GM21390 (cell line): Measurements from ENCODE around the gene ZDHHC11.
"Not testable (repeated sequence)": the region's sequence is repeated elsewhere in the genome, so short reads cannot be mapped to it uniquely, and the experiment has no call there.

Experiments
- ATAC-seq: cut with Tn5 transposase; IDR thresholded peaks from one replicate; pipeline ENCODE4 v1.9.1; 2021; ENCODE audit not compliant: unreplicated experiment

ZDHHC11 gene

GRCh38 chr5:880816-881550 lies 30.2 kb upstream of the ZDHHC11 start:
- ATAC-seq, result no peak

DNA sequence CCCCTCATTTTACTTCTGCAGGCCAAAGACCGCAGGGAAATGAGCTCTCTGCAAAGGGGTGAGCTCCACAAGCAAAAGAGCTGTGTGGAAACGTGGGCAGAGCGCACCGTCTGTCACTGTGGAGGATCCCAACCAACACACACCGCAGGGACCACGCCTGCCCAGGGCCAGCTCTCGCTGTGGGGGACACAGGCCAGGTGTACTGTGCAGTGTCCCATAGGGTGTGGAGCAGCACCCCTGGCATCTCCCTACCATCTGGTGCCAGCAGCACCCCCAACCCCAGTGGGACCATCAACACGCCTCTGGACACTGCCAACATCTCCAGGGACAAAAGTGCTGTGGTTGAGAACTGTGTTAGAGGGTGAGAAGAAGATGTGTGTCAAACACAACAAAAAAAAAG lies 27.9 kb upstream of the ZDHHC11 start:
- not testable (repeated sequence) for ATAC-seq

DNA sequence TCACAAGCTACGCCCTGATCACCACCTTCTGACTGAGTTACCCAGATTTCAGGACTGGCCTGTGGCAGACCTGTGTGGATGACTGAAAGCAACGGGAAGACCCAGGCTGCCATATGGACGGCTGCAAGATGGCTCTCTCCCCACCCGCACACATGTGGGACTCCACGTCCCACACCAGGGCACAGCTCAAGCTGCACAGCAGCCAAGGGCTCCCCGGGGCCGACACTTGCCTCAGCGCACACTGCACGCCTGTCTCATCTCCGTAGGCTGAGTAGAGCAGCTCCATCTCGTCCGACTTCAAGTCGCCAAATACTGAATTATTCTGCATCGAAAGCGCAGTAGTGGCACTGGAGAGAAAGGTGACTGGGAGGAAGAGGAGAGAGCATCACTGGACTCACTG lies 27.3 kb upstream of the ZDHHC11 start:
- ATAC-seq, result no peak

GRCh38 chr5:876398-877365 lies 25.9 kb upstream of the ZDHHC11 start:
- no peak for ATAC-seq

DNA sequence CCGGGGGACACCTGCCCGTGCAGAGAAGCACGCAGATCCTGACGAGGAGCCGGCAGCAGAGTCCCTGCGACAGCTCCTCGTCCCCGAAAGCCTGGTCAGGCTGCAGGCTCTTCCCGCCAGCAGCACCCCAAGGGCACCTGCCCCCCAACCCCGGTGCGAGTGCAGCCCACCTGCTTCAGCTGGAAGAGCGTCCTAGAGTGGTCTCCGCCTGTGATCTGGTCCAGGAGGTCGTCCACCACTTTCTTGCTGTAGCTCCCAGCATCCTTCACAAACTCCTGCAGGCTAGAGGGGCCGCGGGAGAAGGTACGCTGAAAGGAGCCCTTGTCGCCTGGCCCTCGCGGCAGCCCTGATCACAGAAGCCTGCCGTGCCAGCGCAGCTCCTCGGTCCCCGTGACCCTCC lies 25.1 kb upstream of the ZDHHC11 start:
- ATAC-seq, result no peak

DNA sequence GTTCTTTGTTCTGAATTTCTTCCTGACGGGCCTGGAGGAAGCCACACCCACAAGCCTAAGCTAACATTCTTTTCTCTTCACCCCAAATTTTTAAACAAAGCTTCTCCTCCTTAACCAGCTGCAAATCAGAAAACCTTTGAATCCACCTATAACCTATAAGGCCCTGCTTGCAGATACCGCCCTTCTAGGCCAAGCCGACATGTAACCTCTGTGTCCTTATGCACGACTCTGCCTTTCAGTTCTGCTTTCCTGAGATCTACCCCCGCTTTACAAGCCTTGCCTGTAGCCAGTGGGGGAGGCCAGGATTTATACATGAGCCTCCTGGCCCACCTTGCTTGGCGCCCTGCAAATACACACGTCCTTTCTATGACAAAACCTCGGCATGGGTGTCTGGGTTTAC lies 22.5 kb upstream of the ZDHHC11 start:
- no peak for ATAC-seq

- ATAC-seq, result no peak
Measured at GRCh38 chr5:872301-872700, 21.5 kb upstream of the ZDHHC11 start.

- no peak for ATAC-seq
Measured at GRCh38 chr5:871596-872298, 21.0 kb upstream of the ZDHHC11 start.

- no peak for ATAC-seq
Measured at GRCh38 chr5:870956-871355, 20.2 kb upstream of the ZDHHC11 start.

- ATAC-seq, result no peak
Measured at GRCh38 chr5:868428-869135, 17.8 kb upstream of the ZDHHC11 start.

DNA sequence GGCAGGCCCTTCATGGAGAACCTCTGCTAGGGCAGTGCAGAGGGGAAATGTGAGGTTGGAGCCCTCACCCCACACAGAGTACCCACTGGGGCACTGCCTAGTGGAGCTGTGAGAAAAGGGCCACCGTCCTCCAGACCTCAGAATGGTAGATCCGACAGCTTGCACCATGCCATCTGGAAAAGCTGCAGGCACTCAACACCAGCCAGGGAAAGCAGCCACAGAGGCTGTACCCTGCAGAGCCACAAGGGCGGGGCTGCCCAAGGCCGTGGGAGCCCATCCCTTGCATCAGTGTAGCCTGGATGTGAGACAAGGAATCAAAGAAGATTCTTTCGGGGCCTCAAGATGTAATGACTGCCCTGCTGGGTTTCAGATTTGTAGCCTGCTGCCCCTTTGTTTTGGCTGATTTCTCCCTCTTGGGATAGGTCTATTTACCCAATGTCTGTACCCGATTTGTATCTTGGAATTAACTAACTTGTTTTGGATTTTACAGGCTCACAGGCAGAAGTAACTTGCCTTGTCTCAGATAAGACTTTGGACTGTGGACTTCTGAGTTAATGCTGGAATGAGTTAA lies 16.6 kb upstream of the ZDHHC11 start:
- ATAC-seq, result no peak

- no peak for ATAC-seq
Measured at GRCh38 chr5:865771-866170, 15.0 kb upstream of the ZDHHC11 start.

GRCh38 chr5:865168-865521 lies 14.4 kb upstream of the ZDHHC11 start:
- no peak for ATAC-seq

- no peak for ATAC-seq
Measured at GRCh38 chr5:864492-865167, 13.8 kb upstream of the ZDHHC11 start.

DNA sequence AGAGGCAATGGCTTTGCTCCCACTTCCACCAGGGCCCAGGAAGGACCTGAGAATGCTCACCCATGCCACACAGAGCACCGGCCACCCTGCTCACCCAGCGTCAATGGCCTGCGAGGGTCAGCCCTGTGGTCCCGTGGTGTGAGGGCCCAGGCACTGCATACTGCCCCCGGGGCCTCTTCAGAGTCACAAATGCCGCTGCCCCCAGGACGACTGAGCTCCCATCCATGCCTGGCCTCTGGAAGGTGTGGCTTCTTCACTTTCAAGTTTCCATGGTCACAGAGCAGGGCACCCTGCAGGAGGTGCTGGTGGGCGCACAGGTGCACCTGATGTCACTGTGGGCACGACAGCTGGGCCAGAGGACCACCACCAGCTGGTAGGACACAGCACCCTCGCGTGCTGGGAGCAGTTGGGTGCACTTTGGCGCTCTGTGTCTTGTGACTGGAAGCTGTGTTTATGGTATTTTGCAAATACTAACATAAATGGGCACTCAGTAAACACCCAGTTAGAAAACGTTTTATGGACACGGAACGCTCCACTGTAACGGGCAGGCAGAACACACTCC lies 12.5 kb upstream of the ZDHHC11 start:
- no peak for ATAC-seq

DNA sequence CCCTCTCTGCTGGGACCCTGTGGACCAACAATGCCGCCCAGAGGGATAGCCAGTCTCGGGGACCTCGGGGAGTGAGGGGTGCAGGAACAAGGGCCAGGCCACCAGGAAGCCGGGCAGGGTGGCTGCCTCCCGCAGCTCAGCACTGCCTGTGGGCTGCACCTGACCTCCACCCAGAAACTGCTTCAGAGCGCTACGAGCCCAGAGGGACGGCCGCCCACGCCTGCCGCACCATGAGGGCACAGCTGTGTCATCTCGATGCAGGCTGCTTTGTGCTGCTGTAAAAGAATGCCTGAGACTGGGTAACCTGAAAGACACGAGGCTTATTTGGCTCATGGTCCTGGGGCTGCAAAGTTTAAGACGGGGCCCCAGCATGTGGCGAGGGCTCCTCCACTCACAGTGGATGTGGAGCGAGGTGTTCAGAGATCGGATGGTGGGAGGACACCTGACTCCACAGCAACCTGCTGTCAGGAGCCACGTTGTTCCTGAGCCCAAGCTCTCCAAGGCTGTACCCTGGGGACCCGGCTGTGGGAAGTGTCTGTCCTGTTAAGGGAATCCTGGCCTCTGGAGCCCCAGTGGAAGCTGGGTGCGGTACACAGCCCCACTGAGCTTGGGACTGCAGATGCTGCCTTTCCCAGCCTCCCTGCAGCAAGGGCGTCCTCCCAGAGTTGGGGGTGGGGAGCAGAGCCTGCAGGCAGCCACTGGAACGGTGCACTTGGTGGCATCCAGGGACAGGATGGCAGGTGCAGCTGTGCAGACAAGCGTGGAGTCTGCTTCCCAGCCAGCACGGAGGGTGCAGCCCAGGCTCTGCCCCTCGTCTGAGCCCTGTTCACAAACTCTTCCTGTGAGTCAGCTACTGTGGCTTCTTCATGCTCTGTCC lies 11.8 kb upstream of the ZDHHC11 start:
- ATAC-seq, result no peak

DNA sequence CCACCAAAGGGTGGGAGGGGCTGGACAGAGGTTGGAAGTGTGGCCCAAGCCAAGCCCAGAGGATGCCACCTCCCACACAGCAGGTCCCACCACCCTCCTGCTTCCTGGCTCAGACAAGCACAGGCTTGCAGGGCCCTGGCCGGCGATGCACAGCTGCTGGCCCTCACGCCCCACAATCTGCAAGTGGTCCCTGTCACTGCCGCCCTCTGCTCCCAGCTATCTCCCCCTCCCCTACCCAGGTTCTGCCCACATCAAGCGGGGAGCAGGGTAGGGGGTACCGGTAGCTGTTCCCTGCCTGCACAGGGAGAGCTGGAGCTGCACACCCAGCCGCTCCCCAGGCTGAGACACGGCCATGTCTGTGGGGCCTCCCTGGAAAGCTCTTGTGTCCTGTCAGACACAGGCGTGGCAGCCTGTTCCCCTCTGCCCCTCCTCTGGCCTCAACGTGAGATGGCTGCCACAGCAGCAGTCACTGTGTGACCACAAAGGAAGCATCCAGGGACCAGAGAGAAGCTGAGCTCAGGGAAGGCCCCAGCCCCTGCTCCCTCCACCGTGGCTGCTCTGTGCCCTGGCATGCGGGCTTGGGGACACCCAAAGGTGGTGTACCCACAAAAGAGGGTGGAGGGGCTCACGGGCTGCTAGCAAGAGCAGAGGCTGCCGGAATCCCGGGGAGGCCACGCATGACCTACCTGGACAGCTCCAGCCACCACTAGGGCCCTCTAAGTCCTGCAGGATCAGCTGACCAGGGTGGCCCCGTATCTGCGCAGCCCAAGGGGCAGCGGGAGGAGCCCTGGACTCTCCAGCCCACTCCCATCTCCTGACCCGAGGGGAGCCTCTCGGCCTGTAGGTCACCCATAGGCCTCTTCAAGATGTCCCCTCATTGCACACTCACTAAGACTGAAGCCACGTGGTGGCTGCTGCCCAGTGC lies 10.9 kb upstream of the ZDHHC11 start:
- no peak for ATAC-seq
